ENCODE data around the gene RPL12.

GRCh38 chr9:127422133-127422782, 28.9 kb downstream of the RPL12 start:
- TF ChIP-seq CTCF (conservative IDR thresholded peaks at IDR 0.05) (no peak), EZH2 (IDR thresholded peaks at IDR 0.05; ENCODE audit: low read depth) (no peak)
